HCT116 (cell line): Measurements from ENCODE around the gene REEP5. TPM values are rescaled to one million over a fixed set of nuclear protein-coding genes. Genes with fewer than 3 reads are reported as not detected.

ENCODE experiments used
- ATAC-seq: fragments of 200-7000 bp; cut with Tn5 transposase; 2 replicates; pipeline ENCODE4 v1.9.1; 2020; ENCODE audit warnings: mild to moderate bottlenecking, moderate library complexity
- BruUV-seq: library from RNA; stranded (reverse); fragments of 400-500 nt; replicated peaks from 2 replicates; lab custom pipeline; 2021; lab: Mats Ljungman, UMichigan
- CTCF ChIA-PET: fragments of 300-600 bp; sonication (Branson Sonifier 250); formaldehyde crosslinking; loops from one replicate; lab custom pipeline; 2021; ENCODE audit warnings: antibody characterized with exemption; lab: Charles Lee
- POLR2A ChIA-PET: fragments of 300-600, 350-600 bp; sonication (Branson Sonifier 250); formaldehyde crosslinking; loops from one replicate; lab custom pipeline; 2021; ENCODE audit warnings: antibody characterized with exemption; lab: Charles Lee
- RAD21 ChIA-PET, 2 experiments: fragments of 300-600 bp; sonication (Branson Sonifier 250); formaldehyde crosslinking; loops; one replicate each; lab custom pipeline; 2023; ENCODE audit warnings: low total read pairs in 2 of 2; ENCODE audit not compliant: uncharacterized antibody in 2 of 2, unreplicated experiment in 2 of 2, low non-redundant PET in 1 of 2; lab: Charles Lee
- DNase-seq: peaks from one replicate; pipeline ENCODE4 v3.0.0-alpha.2; 2010; ENCODE audit warnings: low read depth, low spot score
- H2AFZ ChIP-seq: fragments of 200-600 bp; shearing (Covaris generic), sonication (generic); 2 replicates; pipeline ENCODE4 v1.6.1; 2017; ENCODE audit warnings: low read depth, mixed run types, mixed read lengths, antibody characterized with exemption, low read length; ENCODE audit not compliant: poor library complexity, severe bottlenecking
- H3K27ac ChIP-seq: 2 replicates; pipeline ENCODE4 v1.5.1; 2012; ENCODE audit warnings: low read depth, low read length
- H3K27me3 ChIP-seq: fragments of 200-600 bp; sonication (generic); 2 replicates; pipeline ENCODE4 v1.6.1; 2016; ENCODE audit warnings: mixed run types, low read length, mixed read lengths; ENCODE audit not compliant: insufficient read depth
- H3K36me3 ChIP-seq, 2 experiments: fragments of 200-500 bp in 1 of 2; fragments of 200-600 bp in 1 of 2; sonication (Bioruptor generic) in 1 of 2; sonication (generic) in 1 of 2; 2 replicates each; pipeline versions ENCODE4 v1.5.1 to v1.6.1; 2014 to 2016; ENCODE audit warnings: low read length in 2 of 2, inconsistent platforms in 1 of 2, mixed read lengths in 1 of 2, mixed run types in 1 of 2; ENCODE audit not compliant: insufficient read depth in 2 of 2, control insufficient read depth in 1 of 2
- H3K4me1 ChIP-seq, 2 experiments: fragments of 200-600 bp in 1 of 2; sonication (generic) in 1 of 2; 2 replicates each; pipeline versions ENCODE4 v1.5.1 to v1.6.1; 2012 to 2017; ENCODE audit warnings: low read length in 2 of 2, inconsistent platforms in 1 of 2, mild to moderate bottlenecking in 1 of 2, mixed read lengths in 1 of 2, mixed run types in 1 of 2, moderate library complexity in 1 of 2; ENCODE audit not compliant: insufficient read depth in 2 of 2, control insufficient read depth in 1 of 2
- H3K4me2 ChIP-seq: fragments of 200-600 bp; sonication (generic); 2 replicates; pipeline ENCODE4 v1.6.1; 2017; ENCODE audit warnings: mixed run types, low read length, mixed read lengths
- H3K4me3 ChIP-seq, 2 experiments: fragments of 200-600 bp in 1 of 2; sonication (generic) in 1 of 2; replicated peaks in 1 of 2; 2 replicates each; pipeline ENCODE4 v1.5.1; 2011 to 2016; ENCODE audit warnings: low read length in 2 of 2, control low read depth in 1 of 2, low read depth in 1 of 2, mild to moderate bottlenecking in 1 of 2, mixed read lengths in 1 of 2, mixed run types in 1 of 2
- H3K79me2 ChIP-seq: fragments of 200-600 bp; sonication (generic); 2 replicates; pipeline ENCODE4 v1.6.1; 2017; ENCODE audit warnings: mild to moderate bottlenecking, mixed run types, low read length, moderate library complexity, mixed read lengths; ENCODE audit not compliant: insufficient read depth
- H3K9ac ChIP-seq: fragments of 200-600 bp; sonication (generic); 2 replicates; pipeline ENCODE4 v1.6.1; 2016; ENCODE audit warnings: low read length, mixed read lengths
- H3K9me2 ChIP-seq: fragments of 200-600 bp; sonication (generic), shearing (Covaris generic); 2 replicates; pipeline ENCODE4 v1.6.1; 2017; ENCODE audit warnings: mixed run types, mild to moderate bottlenecking, moderate library complexity; ENCODE audit not compliant: insufficient read depth
- H3K9me3 ChIP-seq, 2 experiments: fragments of 200-500 bp in 1 of 2; fragments of 200-600 bp in 1 of 2; sonication (Bioruptor generic) in 1 of 2; sonication (generic) in 1 of 2; 2 replicates each; pipeline ENCODE4 v1.6.1; 2014 to 2017; ENCODE audit warnings: low read length in 2 of 2, mixed read lengths in 2 of 2, inconsistent platforms in 1 of 2, low read depth in 1 of 2, mild to moderate bottlenecking in 1 of 2, mixed run types in 1 of 2, moderate library complexity in 1 of 2; ENCODE audit not compliant: control insufficient read depth in 1 of 2, insufficient read depth in 1 of 2
- H4K20me1 ChIP-seq: fragments of 200-600 bp; sonication (generic), shearing (Covaris generic); 2 replicates; pipeline ENCODE4 v1.6.1; 2017; ENCODE audit warnings: mixed run types, mild to moderate bottlenecking, moderate library complexity; ENCODE audit not compliant: insufficient read depth
- CBX3 ChIP-seq: IDR thresholded peaks from 2 replicates; pipeline ENCODE4 v1.6.1; 2012; ENCODE audit warnings: low read depth
- CEBPB ChIP-seq: IDR thresholded peaks from 2 replicates; pipeline ENCODE4 v1.6.1; 2012; ENCODE audit warnings: low read depth
- EGR1 ChIP-seq: IDR thresholded peaks from 2 replicates; pipeline ENCODE4 v1.6.1; 2012; ENCODE audit warnings: low read depth
- EZH2 ChIP-seq: fragments of 200-600 bp; sonication (generic); IDR thresholded peaks from 2 replicates; pipeline ENCODE4 v1.6.1; 2017; ENCODE audit warnings: antibody characterized with exemption, mixed run types
- EZH2phosphoT487 ChIP-seq: fragments of 200-600 bp; IDR thresholded peaks from 2 replicates; pipeline ENCODE4 v1.6.1; 2018; ENCODE audit warnings: antibody characterized with exemption, borderline replicate concordance
- POLR2A ChIP-seq: IDR thresholded peaks from 2 replicates; pipeline ENCODE4 v1.7.0; 2011; ENCODE audit warnings: borderline replicate concordance; ENCODE audit not compliant: insufficient read depth, insufficient read length; ENCODE audit errors: extremely low read depth
- RAD21 ChIP-seq: IDR thresholded peaks from 2 replicates; pipeline ENCODE4 v1.6.1; 2012; ENCODE audit warnings: low read depth, mild to moderate bottlenecking
- SP1 ChIP-seq: IDR thresholded peaks from 2 replicates; pipeline ENCODE4 v1.6.1; 2012; ENCODE audit warnings: low read depth
- SRF ChIP-seq: IDR thresholded peaks from 2 replicates; pipeline ENCODE4 v1.6.1; 2012; ENCODE audit warnings: low read depth
- ZFX ChIP-seq: fragments of 450-650 bp; IDR thresholded peaks from 2 replicates; pipeline ENCODE4 v1.6.1; 2017
- intact Hi-C: fragments of 100-400 bp; cut with micrococcal nuclease; formaldehyde crosslinking; loops from 2 replicates; pipeline ENCODE4 v1.10.0; 2022
- total RNA-seq: library from RNA; stranded (reverse); gene quantifications from one replicate; pipeline ENCODE4 v1.2.1, GENCODE V29; 2021; ENCODE audit not compliant: unreplicated experiment
- TF ChIP-seq, protein P1 (sequence below): IDR thresholded peaks from 2 replicates; pipeline ENCODE4 v1.6.1; 2011; ENCODE audit warnings: mild to moderate bottlenecking, low read length, moderate library complexity; ENCODE audit not compliant: insufficient replicate concordance; ENCODE audit errors: extremely low read depth
- TF ChIP-seq, protein P2 (sequence below): IDR thresholded peaks from 2 replicates; pipeline ENCODE4 v1.6.1; 2012; ENCODE audit warnings: low read depth
- TF ChIP-seq, protein P3 (sequence below): IDR thresholded peaks from 2 replicates; pipeline ENCODE4 v1.6.1; 2012

REEP5 gene
- total RNA-seq, 1 experiment from 2014 or later = 71.7 TPM

DNA sequence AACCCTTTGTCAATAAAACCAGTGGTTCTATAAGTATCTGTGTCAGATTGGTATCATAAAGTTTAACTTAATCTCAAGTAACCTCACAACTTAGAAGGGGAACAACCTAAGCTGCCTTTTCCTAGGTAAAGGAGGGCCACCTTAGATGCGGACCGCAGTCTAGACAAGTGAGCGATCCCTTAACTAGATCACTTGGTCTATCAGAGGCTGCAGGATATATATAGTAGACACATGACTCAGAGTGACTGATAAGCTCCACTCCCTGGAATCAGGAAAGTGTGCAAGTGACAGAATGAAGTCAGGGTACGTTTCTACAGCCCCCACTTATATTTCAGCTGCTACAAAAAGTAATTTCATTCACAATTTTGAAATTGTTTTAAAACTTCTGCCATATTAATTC is 7.4 kb downstream of the REEP5 start:
- Histone ChIP-seq H3K79me2 (peaks cover 77% of the 10 kb centered on the region), H4K20me1 (no peaks in the 10 kb centered on the region), H3K4me1 (peaks cover 0 to 3% of the 10 kb centered on the region in 2 experiments; a peak in 1 of 4 replicates), H3K4me3 (no peak overlapping the region), H3K27me3 (no peaks in the 10 kb centered on the region), H3K9me3 (no peaks in the 10 kb centered on the region), H3K36me3 (peaks cover 15 to 26% of the 10 kb centered on the region in 2 experiments; a peak in 3 of 4 replicates), H3K9me2 (no peaks in the 10 kb centered on the region), H2AFZ (no peak overlapping the region), H3K4me2 (no peak overlapping the region), H3K9ac (no peak overlapping the region), H3K27ac (no peak overlapping the region)
- CTCF ChIA-PET = no interaction called here
- ATAC-seq (no peak), DNase-seq (no peak)
- intact Hi-C loops = no loop called here
- BruUV-seq = no TSS peak
- POLR2A ChIA-PET = no interaction called here
- RAD21 ChIA-PET = no interaction called here
- TF ChIP-seq EZH2phosphoT487 (no peak), EGR1 (no peak), SP1 (no peak), RAD21 (no peak), SRF (no peak), EZH2 (no peak), CBX3 (no peak), CEBPB (no peak), POLR2A (no peak), ZFX (no peak)
- TF ChIP-seq, protein P1, sequence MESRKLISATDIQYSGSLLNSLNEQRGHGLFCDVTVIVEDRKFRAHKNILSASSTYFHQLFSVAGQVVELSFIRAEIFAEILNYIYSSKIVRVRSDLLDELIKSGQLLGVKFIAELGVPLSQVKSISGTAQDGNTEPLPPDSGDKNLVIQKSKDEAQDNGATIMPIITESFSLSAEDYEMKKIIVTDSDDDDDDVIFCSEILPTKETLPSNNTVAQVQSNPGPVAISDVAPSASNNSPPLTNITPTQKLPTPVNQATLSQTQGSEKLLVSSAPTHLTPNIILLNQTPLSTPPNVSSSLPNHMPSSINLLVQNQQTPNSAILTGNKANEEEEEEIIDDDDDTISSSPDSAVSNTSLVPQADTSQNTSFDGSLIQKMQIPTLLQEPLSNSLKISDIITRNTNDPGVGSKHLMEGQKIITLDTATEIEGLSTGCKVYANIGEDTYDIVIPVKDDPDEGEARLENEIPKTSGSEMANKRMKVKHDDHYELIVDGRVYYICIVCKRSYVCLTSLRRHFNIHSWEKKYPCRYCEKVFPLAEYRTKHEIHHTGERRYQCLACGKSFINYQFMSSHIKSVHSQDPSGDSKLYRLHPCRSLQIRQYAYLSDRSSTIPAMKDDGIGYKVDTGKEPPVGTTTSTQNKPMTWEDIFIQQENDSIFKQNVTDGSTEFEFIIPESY = no peak
- TF ChIP-seq, protein P2, sequence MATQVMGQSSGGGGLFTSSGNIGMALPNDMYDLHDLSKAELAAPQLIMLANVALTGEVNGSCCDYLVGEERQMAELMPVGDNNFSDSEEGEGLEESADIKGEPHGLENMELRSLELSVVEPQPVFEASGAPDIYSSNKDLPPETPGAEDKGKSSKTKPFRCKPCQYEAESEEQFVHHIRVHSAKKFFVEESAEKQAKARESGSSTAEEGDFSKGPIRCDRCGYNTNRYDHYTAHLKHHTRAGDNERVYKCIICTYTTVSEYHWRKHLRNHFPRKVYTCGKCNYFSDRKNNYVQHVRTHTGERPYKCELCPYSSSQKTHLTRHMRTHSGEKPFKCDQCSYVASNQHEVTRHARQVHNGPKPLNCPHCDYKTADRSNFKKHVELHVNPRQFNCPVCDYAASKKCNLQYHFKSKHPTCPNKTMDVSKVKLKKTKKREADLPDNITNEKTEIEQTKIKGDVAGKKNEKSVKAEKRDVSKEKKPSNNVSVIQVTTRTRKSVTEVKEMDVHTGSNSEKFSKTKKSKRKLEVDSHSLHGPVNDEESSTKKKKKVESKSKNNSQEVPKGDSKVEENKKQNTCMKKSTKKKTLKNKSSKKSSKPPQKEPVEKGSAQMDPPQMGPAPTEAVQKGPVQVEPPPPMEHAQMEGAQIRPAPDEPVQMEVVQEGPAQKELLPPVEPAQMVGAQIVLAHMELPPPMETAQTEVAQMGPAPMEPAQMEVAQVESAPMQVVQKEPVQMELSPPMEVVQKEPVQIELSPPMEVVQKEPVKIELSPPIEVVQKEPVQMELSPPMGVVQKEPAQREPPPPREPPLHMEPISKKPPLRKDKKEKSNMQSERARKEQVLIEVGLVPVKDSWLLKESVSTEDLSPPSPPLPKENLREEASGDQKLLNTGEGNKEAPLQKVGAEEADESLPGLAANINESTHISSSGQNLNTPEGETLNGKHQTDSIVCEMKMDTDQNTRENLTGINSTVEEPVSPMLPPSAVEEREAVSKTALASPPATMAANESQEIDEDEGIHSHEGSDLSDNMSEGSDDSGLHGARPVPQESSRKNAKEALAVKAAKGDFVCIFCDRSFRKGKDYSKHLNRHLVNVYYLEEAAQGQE = no peak
- TF ChIP-seq, protein P3, sequence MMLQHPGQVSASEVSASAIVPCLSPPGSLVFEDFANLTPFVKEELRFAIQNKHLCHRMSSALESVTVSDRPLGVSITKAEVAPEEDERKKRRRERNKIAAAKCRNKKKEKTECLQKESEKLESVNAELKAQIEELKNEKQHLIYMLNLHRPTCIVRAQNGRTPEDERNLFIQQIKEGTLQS = no peak
